Liver (tissue), 9 donors: ENCODE measurements around the gene NFE2L2. TPM values are rescaled to one million over a fixed set of nuclear protein-coding genes. Genes with fewer than 3 reads are reported as not detected.
"Not testable (repeated sequence)": the region's sequence is repeated elsewhere in the genome, so short reads cannot be mapped to it uniquely, and the experiment has no call there.

Source experiments
- DNase-seq: peaks from one replicate; pipeline ENCODE4 v3.0.0-alpha.2; 2017; ENCODE audit warnings: low spot score
- H3K27ac ChIP-seq, 2 donors: one replicate each; pipeline ENCODE4 v1.7.0; 2013; ENCODE audit warnings: inconsistent platforms in 2 of 2, low read length in 2 of 2, control low read depth in 1 of 2, low read depth in 1 of 2, mild to moderate bottlenecking in 1 of 2
- H3K27me3 ChIP-seq, 4 donors: one replicate each; pipeline versions ENCODE4 v1.6.1 to v1.7.0; 2013; ENCODE audit warnings: low read length in 3 of 4, inconsistent platforms in 1 of 4, mild to moderate bottlenecking in 1 of 4, moderate library complexity in 1 of 4; ENCODE audit not compliant: control insufficient read depth in 4 of 4, insufficient read depth in 4 of 4
- H3K36me3 ChIP-seq, 4 donors: one replicate each; pipeline versions ENCODE4 v1.6.1 to v1.7.0; 2013; ENCODE audit warnings: low read length in 3 of 4, mild to moderate bottlenecking in 3 of 4, low read depth in 1 of 4, moderate library complexity in 1 of 4; ENCODE audit not compliant: control insufficient read depth in 4 of 4, insufficient read depth in 3 of 4
- H3K4me1 ChIP-seq, 4 donors: one replicate each; pipeline versions ENCODE4 v1.6.1 to v1.7.0; 2013; ENCODE audit warnings: low read length in 3 of 4, mild to moderate bottlenecking in 3 of 4, moderate library complexity in 1 of 4; ENCODE audit not compliant: control insufficient read depth in 4 of 4, insufficient read depth in 4 of 4
- H3K4me3 ChIP-seq, 3 donors: one replicate each; pipeline versions ENCODE4 v1.6.1 to v1.7.0; 2013; ENCODE audit warnings: low read length in 3 of 3, control low read depth in 1 of 3, low read depth in 1 of 3, mild to moderate bottlenecking in 1 of 3
- H3K9ac ChIP-seq, 2 donors: one replicate each; pipeline ENCODE4 v1.7.0; 2013; ENCODE audit warnings: low read length in 2 of 2, mild to moderate bottlenecking in 2 of 2, moderate library complexity in 2 of 2, control low read depth in 1 of 2, low read depth in 1 of 2
- H3K9me3 ChIP-seq, 4 donors: one replicate each; pipeline versions ENCODE4 v1.6.1 to v1.7.0; 2013; ENCODE audit warnings: low read length in 3 of 4; ENCODE audit not compliant: control insufficient read depth in 4 of 4
- CTCF ChIP-seq: fragments of 150-350 bp; IDR thresholded peaks from 2 replicates; pipeline ENCODE4 v1.5.1; 2017; ENCODE audit warnings: improper control_type of control experiment, low read depth, low read length; ENCODE audit not compliant: missing input control
- EGR1 ChIP-seq, 2 donors: IDR thresholded peaks; 2 replicates each; pipeline ENCODE4 v1.6.1; 2016 to 2018; ENCODE audit warnings: antibody characterized with exemption in 2 of 2, low read depth in 2 of 2
- FOXA1 ChIP-seq: IDR thresholded peaks from 2 replicates; pipeline ENCODE4 v1.6.1; 2016; ENCODE audit warnings: antibody characterized with exemption
- FOXA2 ChIP-seq: IDR thresholded peaks from 2 replicates; pipeline ENCODE4 v1.6.1; 2016; ENCODE audit warnings: antibody characterized with exemption
- GABPA ChIP-seq, 2 donors: IDR thresholded peaks in 1 of 2; conservative IDR thresholded peaks in 1 of 2; 2 replicates each; pipeline ENCODE4 v1.6.1; 2016; ENCODE audit warnings: antibody characterized with exemption in 2 of 2, mild to moderate bottlenecking in 1 of 2, moderate library complexity in 1 of 2
- HNF4A ChIP-seq, 2 donors: conservative IDR thresholded peaks; 2 replicates each; pipeline ENCODE4 v1.6.1; 2016; ENCODE audit warnings: antibody characterized with exemption in 2 of 2, mild to moderate bottlenecking in 2 of 2
- HNF4G ChIP-seq: IDR thresholded peaks from 2 replicates; pipeline ENCODE4 v1.6.1; 2016; ENCODE audit warnings: antibody characterized with exemption
- JUND ChIP-seq, 2 donors: IDR thresholded peaks; 2 replicates each; pipeline ENCODE4 v1.6.1; 2016; ENCODE audit warnings: antibody characterized with exemption in 2 of 2
- MAX ChIP-seq: IDR thresholded peaks from 2 replicates; pipeline ENCODE4 v1.6.1; 2016; ENCODE audit warnings: antibody characterized with exemption
- RAD21 ChIP-seq, 2 donors: IDR thresholded peaks; 2 replicates each; pipeline ENCODE4 v1.6.1; 2016; ENCODE audit warnings: antibody characterized with exemption in 2 of 2, mild to moderate bottlenecking in 2 of 2
- RXRA ChIP-seq, 2 donors: IDR thresholded peaks; 2 replicates each; pipeline ENCODE4 v1.6.1; 2017 to 2018; ENCODE audit warnings: antibody characterized with exemption in 2 of 2, mild to moderate bottlenecking in 1 of 2
- SP1 ChIP-seq: IDR thresholded peaks from 2 replicates; pipeline ENCODE4 v1.6.1; 2018; ENCODE audit warnings: antibody characterized with exemption, mild to moderate bottlenecking
- TAF1 ChIP-seq: conservative IDR thresholded peaks from 2 replicates; pipeline ENCODE4 v1.6.1; 2016; ENCODE audit warnings: antibody characterized with exemption, mild to moderate bottlenecking
- WGBS: extraction: QIAGEN DNeasy Blood & Tissue Kit; methylation state at CpG from one replicate; pipeline ENCODE4 v1.1.7; 2013; 5-methylcytosine and 5-hydroxymethylcytosine counted together
- polyA plus RNA-seq, 2 donors: library from polyadenylated mRNA; stranded (reverse) in 1 of 2; unstranded in 1 of 2; fragments of 200-250 nt in 1 of 2; fragments of >200 nt in 1 of 2; fragmentation: Nextera tagmentation in 1 of 2; extraction: Ambion mirVana in 1 of 2; gene quantifications; one replicate each; pipeline versions ENCODE4 v1.2.1 to v1.2.3, GENCODE V29; 2013 to 2015
- total RNA-seq, 2 donors: library from RNA; depleted of rRNA; stranded (reverse); fragments of >200 nt; gene quantifications; one replicate each; pipeline ENCODE4 v1.2.3, GENCODE V29; 2014
- TF ChIP-seq, protein P1 (sequence below): IDR thresholded peaks from 2 replicates; pipeline ENCODE4 v1.6.1; 2016; ENCODE audit warnings: antibody characterized with exemption
- TF ChIP-seq, protein P2 (sequence below): IDR thresholded peaks from 2 replicates; pipeline ENCODE4 v1.6.1; 2016; ENCODE audit warnings: antibody characterized with exemption, mild to moderate bottlenecking
- donor health status: healthy.
- donor health status: healthy.
- donor health status: healthy.
- donor health status: healthy.
- donor health status: healthy.

Gene NFE2L2
- total and polyA plus RNA-seq, 4 donors, result 22.5 to 31.0 (median 27.1) TPM

GRCh38 chr2:177312562-177312961 lies 48.0 kb upstream of the NFE2L2 start:
- no peak for DNase-seq
- Histone ChIP-seq H3K27me3 (no peaks in the 10 kb centered on the region), H3K9ac (no peak overlapping the region), H3K27ac (no peak overlapping the region), H3K9me3 (no peaks in the 10 kb centered on the region), H3K4me1 (peaks cover 0 to 14% (median 1%) of the 10 kb centered on the region in 4 donors), H3K4me3 (no peak overlapping the region), H3K36me3 (no peaks in the 10 kb centered on the region)
- whole genome bisulfite sequencing, result 91% methylated on average over 1 of the region's 1 CpG
- TF ChIP-seq RAD21 (IDR thresholded peaks at IDR 0.05) (no peak), CTCF (no peak), FOXA2 (no peak), HNF4A (conservative IDR thresholded peaks at IDR 0.05) (no peak), JUND (IDR thresholded peaks at IDR 0.05) (no peak), EGR1 (IDR thresholded peaks at IDR 0.05; ENCODE audit: low read depth in 2 of 2) (no peak), MAX (no peak)

GRCh38 chr2:177309672-177310309 lies 45.3 kb upstream of the NFE2L2 start:
- not testable (repeated sequence) for H3K4me1 ChIP-seq, DNase-seq, H3K4me3 ChIP-seq, H3K36me3 ChIP-seq, H3K27ac ChIP-seq, H3K9ac ChIP-seq, H3K27me3 ChIP-seq, H3K9me3 ChIP-seq
- 67% methylated on average over 7 of the region's 7 CpGs for WGBS

GRCh38 chr2:177306550-177306949 lies 42.0 kb upstream of the NFE2L2 start:
- WGBS, result 93% methylated on average over 3 of the region's 3 CpGs
- H3K27me3 ChIP-seq, result no peaks in the 10 kb centered on the region
- H3K9ac ChIP-seq, result no peak overlapping the region
- no peaks in the 10 kb centered on the region for H3K4me1 ChIP-seq
- DNase-seq, result no peak
- TF ChIP-seq EGR1 (IDR thresholded peaks at IDR 0.05; ENCODE audit: low read depth in 2 of 2) (no peak), HNF4G (no peak), SP1 (no peak), JUND (IDR thresholded peaks at IDR 0.05) (no peak), FOXA2 (no peak), FOXA1 (no peak), RAD21 (IDR thresholded peaks at IDR 0.05) (no peak)
- TF ChIP-seq, protein P1, sequence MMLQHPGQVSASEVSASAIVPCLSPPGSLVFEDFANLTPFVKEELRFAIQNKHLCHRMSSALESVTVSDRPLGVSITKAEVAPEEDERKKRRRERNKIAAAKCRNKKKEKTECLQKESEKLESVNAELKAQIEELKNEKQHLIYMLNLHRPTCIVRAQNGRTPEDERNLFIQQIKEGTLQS, result no peak
- no peak overlapping the region for H3K4me3 ChIP-seq
- no peak overlapping the region for H3K27ac ChIP-seq
- H3K9me3 ChIP-seq, result no peaks in the 10 kb centered on the region
- no peaks in the 10 kb centered on the region for H3K36me3 ChIP-seq

DNA sequence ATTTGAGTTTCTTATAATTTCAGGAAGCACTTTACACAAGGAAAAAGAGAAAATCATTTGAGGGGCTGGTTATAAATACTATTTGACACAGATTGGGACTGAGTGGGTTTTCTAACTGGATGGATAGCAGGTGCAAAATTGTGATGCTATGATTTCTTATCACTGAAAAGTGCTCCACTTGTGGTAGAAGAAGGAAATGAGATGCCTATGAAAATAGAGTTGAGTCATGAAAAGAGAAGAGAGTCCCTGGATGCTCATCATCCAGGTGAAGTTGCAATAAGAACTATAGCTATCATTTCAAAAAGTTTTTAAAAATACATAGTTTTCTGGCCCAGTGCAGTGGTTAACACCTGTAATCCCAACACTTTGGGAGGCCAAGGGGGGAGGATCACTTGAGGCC lies 39.4 kb upstream of the NFE2L2 start:
- no peak for DNase-seq
- Histone ChIP-seq H3K27me3 (no peaks in the 10 kb centered on the region), H3K9ac (no peak overlapping the region), H3K27ac (no peak overlapping the region), H3K4me3 (no peak overlapping the region), H3K36me3 (no peaks in the 10 kb centered on the region), H3K9me3 (no peaks in the 10 kb centered on the region), H3K4me1 (no peaks in the 10 kb centered on the region)
- no peak for TF ChIP-seq HNF4G
- TF ChIP-seq CTCF, result no peak
- no peak for TF ChIP-seq RAD21 (IDR thresholded peaks at IDR 0.05)
- TF ChIP-seq, protein P2, sequence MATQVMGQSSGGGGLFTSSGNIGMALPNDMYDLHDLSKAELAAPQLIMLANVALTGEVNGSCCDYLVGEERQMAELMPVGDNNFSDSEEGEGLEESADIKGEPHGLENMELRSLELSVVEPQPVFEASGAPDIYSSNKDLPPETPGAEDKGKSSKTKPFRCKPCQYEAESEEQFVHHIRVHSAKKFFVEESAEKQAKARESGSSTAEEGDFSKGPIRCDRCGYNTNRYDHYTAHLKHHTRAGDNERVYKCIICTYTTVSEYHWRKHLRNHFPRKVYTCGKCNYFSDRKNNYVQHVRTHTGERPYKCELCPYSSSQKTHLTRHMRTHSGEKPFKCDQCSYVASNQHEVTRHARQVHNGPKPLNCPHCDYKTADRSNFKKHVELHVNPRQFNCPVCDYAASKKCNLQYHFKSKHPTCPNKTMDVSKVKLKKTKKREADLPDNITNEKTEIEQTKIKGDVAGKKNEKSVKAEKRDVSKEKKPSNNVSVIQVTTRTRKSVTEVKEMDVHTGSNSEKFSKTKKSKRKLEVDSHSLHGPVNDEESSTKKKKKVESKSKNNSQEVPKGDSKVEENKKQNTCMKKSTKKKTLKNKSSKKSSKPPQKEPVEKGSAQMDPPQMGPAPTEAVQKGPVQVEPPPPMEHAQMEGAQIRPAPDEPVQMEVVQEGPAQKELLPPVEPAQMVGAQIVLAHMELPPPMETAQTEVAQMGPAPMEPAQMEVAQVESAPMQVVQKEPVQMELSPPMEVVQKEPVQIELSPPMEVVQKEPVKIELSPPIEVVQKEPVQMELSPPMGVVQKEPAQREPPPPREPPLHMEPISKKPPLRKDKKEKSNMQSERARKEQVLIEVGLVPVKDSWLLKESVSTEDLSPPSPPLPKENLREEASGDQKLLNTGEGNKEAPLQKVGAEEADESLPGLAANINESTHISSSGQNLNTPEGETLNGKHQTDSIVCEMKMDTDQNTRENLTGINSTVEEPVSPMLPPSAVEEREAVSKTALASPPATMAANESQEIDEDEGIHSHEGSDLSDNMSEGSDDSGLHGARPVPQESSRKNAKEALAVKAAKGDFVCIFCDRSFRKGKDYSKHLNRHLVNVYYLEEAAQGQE, result no peak
- TF ChIP-seq RXRA (IDR thresholded peaks at IDR 0.05), result no peak
- no peak for TF ChIP-seq SP1
- no peak for TF ChIP-seq TAF1
- TF ChIP-seq EGR1 (IDR thresholded peaks at IDR 0.05; ENCODE audit: low read depth in 2 of 2), result no peak
- no peak for TF ChIP-seq GABPA (IDR thresholded peaks at IDR 0.05 in 1 of 2, conservative IDR thresholded peaks at IDR 0.05 in 1 of 2)
- TF ChIP-seq FOXA2, result no peak
